ENCODE measurements around the gene WDR27.
"Not testable (repeated sequence)": the region's sequence is repeated elsewhere in the genome, so short reads cannot be mapped to it uniquely, and the experiment has no call there.

The WDR27 gene

GRCh38 chr6:169604076-169604475 is 97.8 kb downstream of the WDR27 start:
- DNase-seq (ENCODE audit: low read depth in 2 of 2): no peak

GRCh38 chr6:169601129-169601528 is 100.7 kb downstream of the WDR27 start:
- DNase-seq (ENCODE audit: low read depth in 2 of 2): not testable (repeated sequence)

GRCh38 chr6:169592558-169592957 is 109.3 kb downstream of the WDR27 start:
- DNase-seq (ENCODE audit: low read depth in 2 of 2): peak; percentile 82 to 83

- DNase-seq (ENCODE audit: low read depth in 2 of 2): no peak
Observed at GRCh38 chr6:169591616-169592015, 110.2 kb downstream of the WDR27 start.

GRCh38 chr6:169590376-169590939 is 111.4 kb downstream of the WDR27 start:
- DNase-seq (ENCODE audit: low read depth in 2 of 2): no peak

- peak; percentile 64 to 66 for DNase-seq (ENCODE audit: low read depth in 2 of 2)
Observed at GRCh38 chr6:169589699-169590257, 112.1 kb downstream of the WDR27 start.

GRCh38 chr6:169589293-169589692 is 112.5 kb downstream of the WDR27 start:
- no peak for DNase-seq (ENCODE audit: low read depth in 2 of 2)

- peak; percentile 72 to 75 for DNase-seq (ENCODE audit: low read depth in 2 of 2)
Observed at GRCh38 chr6:169587975-169588374, 113.9 kb downstream of the WDR27 start.

- DNase-seq (ENCODE audit: low read depth in 2 of 2): no peak
Observed at GRCh38 chr6:169583886-169584541, 117.8 kb downstream of the WDR27 start.

- DNase-seq (ENCODE audit: low read depth in 2 of 2): no peak
Observed at GRCh38 chr6:169579407-169580111, 122.3 kb downstream of the WDR27 start.

GRCh38 chr6:169577974-169578373 is 123.9 kb downstream of the WDR27 start:
- no peak for DNase-seq (ENCODE audit: low read depth in 2 of 2)

- DNase-seq (ENCODE audit: low read depth in 2 of 2): no peak
Observed at GRCh38 chr6:169577236-169577635, 124.6 kb downstream of the WDR27 start.

- no peak for DNase-seq (ENCODE audit: low read depth in 2 of 2)
Observed at GRCh38 chr6:169575821-169576220, 126.0 kb downstream of the WDR27 start.

- no peak for DNase-seq (ENCODE audit: low read depth in 2 of 2)
Observed at GRCh38 chr6:169575365-169575764, 126.5 kb downstream of the WDR27 start.

GRCh38 chr6:169574420-169574819 is 127.4 kb downstream of the WDR27 start:
- no peak for DNase-seq (ENCODE audit: low read depth in 2 of 2)

- DNase-seq (ENCODE audit: low read depth in 2 of 2): no peak
Observed at GRCh38 chr6:169573883-169574282, 127.9 kb downstream of the WDR27 start.

- DNase-seq (ENCODE audit: low read depth in 2 of 2): peak; percentile 37 to 41
Observed at GRCh38 chr6:169571123-169571962, 130.5 kb downstream of the WDR27 start.

- no peak for DNase-seq (ENCODE audit: low read depth in 2 of 2)
Observed at GRCh38 chr6:169568314-169569087, 133.3 kb downstream of the WDR27 start.

- no peak for DNase-seq (ENCODE audit: low read depth in 2 of 2)
Observed at GRCh38 chr6:169567819-169568218, 134.0 kb downstream of the WDR27 start.

GRCh38 chr6:169566961-169567750 is 134.7 kb downstream of the WDR27 start:
- no peak for DNase-seq (ENCODE audit: low read depth in 2 of 2)

All from fibroblast of skin of left quadriceps (primary cell).